AG10803 (cell line): Measurements from ENCODE around the gene ANTXR1.

Experiments
- DNase-seq: peaks from one replicate; pipeline ENCODE4 v3.0.0; 2010; ENCODE audit warnings: low read depth
- H3K4me3 ChIP-seq: 2 replicates; pipeline ENCODE4 v1.5.1; 2011; ENCODE audit warnings: mild to moderate bottlenecking, low read length, control low read depth
- CTCF ChIP-seq: conservative IDR thresholded peaks from 2 replicates; pipeline ENCODE4 v1.5.1; 2011; ENCODE audit warnings: mild to moderate bottlenecking, low read length, control low read depth, inconsistent platforms

The ANTXR1 gene

GRCh38 chr2:69211048-69211447 lies 198.1 kb downstream of the ANTXR1 start:
- H3K4me3 ChIP-seq = no peak overlapping the region
- no peak for TF ChIP-seq CTCF
- DNase-seq = no peak

GRCh38 chr2:69211686-69212085 lies 198.7 kb downstream of the ANTXR1 start:
- DNase-seq = no peak
- no peak overlapping the region for H3K4me3 ChIP-seq
- no peak for TF ChIP-seq CTCF

- TF ChIP-seq CTCF = no peak
- H3K4me3 ChIP-seq = no peak overlapping the region
- DNase-seq = no peak
Measured at GRCh38 chr2:69212238-69213028, 199.5 kb downstream of the ANTXR1 start.

GRCh38 chr2:69213201-69213600 lies 200.2 kb downstream of the ANTXR1 start:
- TF ChIP-seq CTCF = no peak
- DNase-seq = peak; percentile 74
- no peak overlapping the region for H3K4me3 ChIP-seq

GRCh38 chr2:69213782-69214181 lies 200.8 kb downstream of the ANTXR1 start:
- no peak for DNase-seq
- H3K4me3 ChIP-seq = no peak overlapping the region
- TF ChIP-seq CTCF = no peak

- no peak for TF ChIP-seq CTCF
- peak; percentile 74 for DNase-seq
- no peak overlapping the region for H3K4me3 ChIP-seq
Measured at GRCh38 chr2:69214898-69215297, 201.9 kb downstream of the ANTXR1 start.
